ENCODE measurements around the gene RANBP17.

DNA sequence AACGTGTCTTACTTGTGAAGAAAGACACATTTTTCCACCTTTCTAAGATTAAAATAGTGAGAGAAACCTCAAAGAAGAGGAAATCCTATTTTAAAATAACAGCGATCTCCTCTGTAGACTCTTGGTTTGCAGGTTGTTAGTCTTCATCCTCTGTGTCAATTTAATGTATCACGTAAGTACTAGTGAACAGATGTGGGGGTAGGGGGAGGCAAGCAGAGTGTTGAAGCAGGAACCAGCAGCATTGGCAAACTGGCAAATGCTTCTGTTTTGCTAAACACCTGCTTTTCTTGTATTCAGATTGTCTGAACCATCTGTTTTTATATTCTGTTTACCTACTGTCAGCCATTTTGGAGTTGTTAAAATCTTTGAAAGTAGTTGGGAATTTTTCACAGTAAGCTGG, 288.0 kb downstream of the RANBP17 start:
- TF ChIP-seq, protein P1, sequence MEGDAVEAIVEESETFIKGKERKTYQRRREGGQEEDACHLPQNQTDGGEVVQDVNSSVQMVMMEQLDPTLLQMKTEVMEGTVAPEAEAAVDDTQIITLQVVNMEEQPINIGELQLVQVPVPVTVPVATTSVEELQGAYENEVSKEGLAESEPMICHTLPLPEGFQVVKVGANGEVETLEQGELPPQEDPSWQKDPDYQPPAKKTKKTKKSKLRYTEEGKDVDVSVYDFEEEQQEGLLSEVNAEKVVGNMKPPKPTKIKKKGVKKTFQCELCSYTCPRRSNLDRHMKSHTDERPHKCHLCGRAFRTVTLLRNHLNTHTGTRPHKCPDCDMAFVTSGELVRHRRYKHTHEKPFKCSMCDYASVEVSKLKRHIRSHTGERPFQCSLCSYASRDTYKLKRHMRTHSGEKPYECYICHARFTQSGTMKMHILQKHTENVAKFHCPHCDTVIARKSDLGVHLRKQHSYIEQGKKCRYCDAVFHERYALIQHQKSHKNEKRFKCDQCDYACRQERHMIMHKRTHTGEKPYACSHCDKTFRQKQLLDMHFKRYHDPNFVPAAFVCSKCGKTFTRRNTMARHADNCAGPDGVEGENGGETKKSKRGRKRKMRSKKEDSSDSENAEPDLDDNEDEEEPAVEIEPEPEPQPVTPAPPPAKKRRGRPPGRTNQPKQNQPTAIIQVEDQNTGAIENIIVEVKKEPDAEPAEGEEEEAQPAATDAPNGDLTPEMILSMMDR (IDR thresholded peaks at IDR 0.05): no peak
- no peak for TF ChIP-seq EZH2 (IDR thresholded peaks at IDR 0.05)
